Activated CD8-positive, alpha-beta T cell treated with anti-CD3 and anti-CD28 coated beads, Interleukin-2, amount 10 ng/mL, durations not matched to agents 7 days and 5 days (primary cell): Measurements from ENCODE around the gene COPZ1. TPM values are rescaled to one million over a fixed set of nuclear protein-coding genes. Genes with fewer than 3 reads are reported as not detected.
A peak's percentile ranks its signal among the peaks of the same experiment; 100 is the strongest.
"Not testable (repeated sequence)": the region's sequence is repeated elsewhere in the genome, so short reads cannot be mapped to it uniquely, and the experiment has no call there.

Experiments
- ATAC-seq: fragments of 150-1000 bp; cut with Tn5 transposase; one replicate; pipeline ENCODE4 v1.10.0; 2021; ENCODE audit warnings: moderate library complexity
- CTCF ChIA-PET: fragments of 350-600 bp; sonication (Branson Sonifier 250); formaldehyde crosslinking; loops from one replicate; lab custom pipeline; 2021; ENCODE audit warnings: antibody characterized with exemption; lab: Charles Lee
- POLR2A ChIA-PET: fragments of 350-600 bp; sonication (Branson Sonifier 250); formaldehyde crosslinking; loops from one replicate; lab custom pipeline; 2021; ENCODE audit warnings: antibody characterized with exemption; lab: Charles Lee
- DNase-seq: peaks from one replicate; pipeline ENCODE4 v3.0.0-alpha.2; 2020
- H3K27ac Mint-ChIP-seq: one replicate; pipeline ENCODE4 v1.8.0; 2021; ENCODE audit warnings: mild to moderate bottlenecking, mixed read lengths
- H3K27me3 Mint-ChIP-seq: one replicate; pipeline ENCODE4 v1.8.0; 2021; ENCODE audit warnings: low read depth, mixed read lengths
- H3K36me3 Mint-ChIP-seq: one replicate; pipeline ENCODE4 v1.8.0; 2021; ENCODE audit warnings: low read depth, mixed read lengths
- H3K4me1 Mint-ChIP-seq: one replicate; pipeline ENCODE4 v1.8.0; 2021; ENCODE audit warnings: low read depth, mixed read lengths
- H3K4me3 Mint-ChIP-seq: one replicate; pipeline ENCODE4 v1.8.0; 2021; ENCODE audit warnings: mild to moderate bottlenecking, mixed read lengths
- H3K9me3 Mint-ChIP-seq: one replicate; pipeline ENCODE4 v1.8.0; 2022; ENCODE audit warnings: mixed read lengths; ENCODE audit not compliant: insufficient read depth
- total RNA-seq, 2 experiments: library from RNA; stranded (reverse); gene quantifications; one replicate each; pipeline ENCODE4 v1.2.3, GENCODE V29; 2021

The COPZ1 gene
- total RNA-seq, 2 experiments from 2014 or later = 105 to 112 TPM

DNA sequence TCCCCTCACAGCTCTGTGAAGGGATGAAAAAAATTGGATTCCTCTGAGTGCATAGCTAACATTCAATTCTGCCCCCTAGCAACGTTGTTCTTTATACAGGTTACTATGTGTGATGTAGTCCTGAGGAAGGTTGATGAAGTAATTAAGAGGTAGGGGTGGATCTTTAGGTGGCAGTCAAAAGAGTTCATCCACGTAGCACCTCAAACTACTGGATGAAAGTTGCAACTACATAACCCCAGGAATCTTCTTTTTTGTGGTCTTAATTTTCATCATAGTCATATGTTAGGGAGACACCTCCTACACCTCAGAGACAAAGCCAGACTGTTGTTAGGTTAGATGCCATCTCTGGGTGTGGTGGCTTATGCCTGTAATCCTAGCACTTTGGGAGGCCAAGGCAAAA, 13.9 kb upstream of the COPZ1 start:
- Mint-ChIP-seq H3K36me3 (no peaks in the 10 kb centered on the region), H3K4me3 (no peak overlapping the region), H3K4me1 (peaks cover 12% of the 10 kb centered on the region), H3K27me3 (peaks cover 3% of the 10 kb centered on the region), H3K27ac (no peak overlapping the region), H3K9me3 (no peaks in the 10 kb centered on the region)
- ATAC-seq = no peak
- CTCF ChIA-PET = interaction anchor here (2.6 kb wide), 1 partner anchor 13 kb away, joined by 12 read pairs; the partner anchor contains the start of gene COPZ1
- DNase-seq = no peak
- POLR2A ChIA-PET = no interaction called here

DNA sequence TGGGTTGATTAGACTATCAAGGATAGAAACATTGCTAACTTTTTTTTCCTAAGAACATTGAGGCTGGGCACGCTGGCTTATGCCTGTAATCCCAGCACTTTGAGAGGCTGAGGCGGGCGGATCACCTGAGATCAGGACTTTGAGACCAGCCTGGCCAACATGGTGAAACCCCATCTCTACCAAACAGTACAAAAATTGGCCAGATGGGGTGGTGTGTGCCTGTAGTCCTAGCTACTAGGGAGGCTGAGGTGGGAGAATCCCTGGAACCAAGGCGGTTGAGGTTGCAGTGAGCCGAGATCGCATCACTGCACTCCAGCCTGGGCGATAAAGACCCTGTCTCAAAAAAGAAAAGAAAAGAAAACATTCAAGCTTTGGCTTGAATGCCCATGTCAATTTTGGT, 12.6 kb upstream of the COPZ1 start:
- not testable (repeated sequence) for H3K27me3 Mint-ChIP-seq, ATAC-seq, H3K4me1 Mint-ChIP-seq, H3K36me3 Mint-ChIP-seq, DNase-seq, H3K27ac Mint-ChIP-seq, H3K9me3 Mint-ChIP-seq, H3K4me3 Mint-ChIP-seq
- POLR2A ChIA-PET = interaction anchor here (0.9 kb wide), 1 partner anchor 15 kb away, joined by 3 read pairs; no protein-coding TSS in a partner anchor
- CTCF ChIA-PET = interaction anchor here (1.5 kb wide), 1 partner anchor 67 kb away, joined by 7 read pairs; no protein-coding TSS in a partner anchor

GRCh38 chr12:54321363-54321762, 3.6 kb upstream of the COPZ1 start:
- ATAC-seq (no peak), DNase-seq (no peak)
- POLR2A ChIA-PET = interaction anchor here (2.3 kb wide), 1 partner anchor 38 kb away, joined by 7 read pairs; no protein-coding TSS in a partner anchor
- no peak overlapping the region for H3K4me3 Mint-ChIP-seq
- peaks cover 2% of the 10 kb centered on the region for H3K27me3 Mint-ChIP-seq
- H3K9me3 Mint-ChIP-seq = no peaks in the 10 kb centered on the region
- no peak overlapping the region for H3K27ac Mint-ChIP-seq
- peaks cover 12% of the 10 kb centered on the region for H3K4me1 Mint-ChIP-seq
- CTCF ChIA-PET = interaction anchor here (0.7 to 2.0 kb wide), 5 partner anchors 16 to 69 kb away, joined by 3 to 12 read pairs (median 3); no protein-coding TSS in a partner anchor
- peaks cover 6% of the 10 kb centered on the region for H3K36me3 Mint-ChIP-seq

DNA sequence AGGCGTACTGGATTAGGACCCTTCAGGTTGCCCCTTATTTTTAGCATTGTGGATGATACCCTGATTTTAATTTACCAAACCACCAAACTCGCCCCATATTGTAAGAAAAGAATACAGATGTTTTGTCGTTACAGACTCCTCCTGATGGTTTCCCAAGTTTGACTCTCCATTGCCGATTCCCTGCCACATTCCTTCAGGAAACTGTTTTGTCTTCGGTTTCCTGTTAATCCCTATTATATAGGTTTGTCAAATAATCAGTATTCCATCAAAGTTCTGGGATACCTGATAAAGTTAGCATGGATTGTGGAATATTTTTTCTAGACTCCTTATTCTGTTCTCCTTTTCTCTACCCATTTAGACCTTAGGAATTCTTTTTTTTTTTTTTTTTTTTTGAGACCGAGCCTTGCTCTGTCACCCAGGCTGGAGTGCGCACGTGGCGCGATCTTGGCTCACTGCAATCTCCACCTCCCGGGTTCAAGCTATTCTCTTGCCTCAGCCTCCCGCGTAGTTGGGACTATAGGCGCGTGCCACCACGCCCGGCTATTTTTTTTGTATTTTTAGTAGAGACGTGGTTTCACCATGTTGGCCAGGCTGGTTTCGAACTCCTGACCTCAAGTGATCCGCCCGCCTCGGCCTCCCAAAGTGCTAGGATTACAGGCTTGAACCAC, 645 bp downstream of the COPZ1 start:
- peaks cover 44% of the 10 kb centered on the region for H3K4me1 Mint-ChIP-seq
- ATAC-seq, H3K36me3 Mint-ChIP-seq, H3K27me3 Mint-ChIP-seq, DNase-seq, H3K9me3 Mint-ChIP-seq: not testable (repeated sequence)
- POLR2A ChIA-PET = interaction anchor here (0.8 to 2.4 kb wide), 6 partner anchors 9 to 45 kb away, joined by 3 to 24 read pairs (median 4); partner anchors contain the start of genes CBX5 and HNRNPA1
- peak overlapping the region; percentile 92 for H3K27ac Mint-ChIP-seq
- CTCF ChIA-PET = interaction anchor here (0.6 to 4.5 kb wide), 38 partner anchors 10 to 172 kb away, joined by 3 to 105 read pairs (median 6); partner anchors contain the start of genes CBX5, HNRNPA1, NCKAP1L and NFE2
- peak overlapping the region; percentile 97 for H3K4me3 Mint-ChIP-seq

DNA sequence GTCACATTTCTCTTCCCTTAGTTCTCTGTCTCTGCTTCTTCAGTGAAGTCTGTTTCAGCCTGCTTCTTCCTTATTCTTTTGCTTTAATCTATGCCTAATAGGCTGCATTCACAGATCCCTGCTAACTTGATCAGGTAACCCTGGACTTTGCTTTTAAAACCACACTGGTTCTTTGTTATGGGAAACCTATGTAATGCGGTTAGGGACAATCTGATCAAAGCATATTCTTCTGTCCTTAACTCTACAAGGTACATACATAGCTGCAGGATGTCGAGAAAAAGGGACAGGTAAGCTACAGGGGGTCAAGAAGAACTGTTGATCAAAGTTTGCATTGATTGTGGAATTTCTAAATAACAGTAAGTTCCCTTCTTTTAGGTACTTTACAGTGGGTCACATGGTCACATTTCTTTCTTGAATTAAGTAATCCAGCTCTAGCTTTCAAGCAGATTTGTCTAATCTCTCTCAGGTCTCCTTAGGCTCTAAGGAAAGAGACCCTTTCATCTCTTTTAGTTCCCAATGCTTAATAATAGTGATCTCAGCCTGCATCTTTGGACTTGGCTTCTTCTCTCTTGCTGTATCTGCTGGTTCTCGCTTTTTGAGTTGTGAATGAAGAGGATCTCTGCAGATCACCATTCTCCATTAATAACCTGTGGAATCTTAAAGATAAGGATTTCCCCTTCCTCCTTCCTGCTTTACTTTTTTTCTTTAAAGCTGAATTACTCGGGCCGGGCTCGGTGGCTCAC, 3.8 kb downstream of the COPZ1 start:
- H3K36me3 Mint-ChIP-seq = peaks cover 16% of the 10 kb centered on the region
- peak overlapping the region; percentile 41 for H3K27ac Mint-ChIP-seq
- H3K4me3 Mint-ChIP-seq = no peak overlapping the region
- DNase-seq (no peak), ATAC-seq (no peak)
- no peaks in the 10 kb centered on the region for H3K27me3 Mint-ChIP-seq
- ChIA-PET CTCF (interaction anchor here (1.0 to 2.1 kb wide), 7 partner anchors 8 to 96 kb away, joined by 3 to 9 read pairs (median 3); no protein-coding TSS in a partner anchor), POLR2A (interaction anchor here (0.6 kb wide), 1 partner anchor 48 kb away, joined by 5 read pairs; the partner anchor contains the start of gene HNRNPA1)
- no peaks in the 10 kb centered on the region for H3K9me3 Mint-ChIP-seq
- H3K4me1 Mint-ChIP-seq = peaks cover 61% of the 10 kb centered on the region

GRCh38 chr12:54329759-54330158, 4.8 kb downstream of the COPZ1 start:
- no peak overlapping the region for H3K4me3 Mint-ChIP-seq

DNA sequence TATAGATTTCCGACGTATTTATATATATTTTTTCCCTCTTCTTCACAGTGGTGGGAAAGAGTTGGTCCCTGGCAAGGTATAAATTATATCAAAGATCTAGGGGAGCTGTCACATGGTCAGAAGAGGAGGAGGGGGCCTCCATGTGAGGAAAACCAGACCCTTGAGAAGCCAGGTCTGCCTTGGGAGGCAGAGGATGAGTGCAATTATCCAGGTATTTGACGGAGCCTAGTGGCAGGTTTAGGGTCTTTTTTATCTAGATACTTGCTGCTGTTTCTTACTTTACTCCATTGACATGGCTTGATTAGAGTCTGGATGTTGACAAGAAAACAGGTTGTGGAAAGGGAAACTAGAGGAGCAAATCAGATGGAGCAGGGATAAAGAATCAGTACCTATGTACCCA, 5.5 kb downstream of the COPZ1 start:
- peak overlapping the region; percentile 82 for H3K27ac Mint-ChIP-seq
- no peaks in the 10 kb centered on the region for H3K27me3 Mint-ChIP-seq
- H3K4me1 Mint-ChIP-seq = peaks cover 53% of the 10 kb centered on the region
- CTCF ChIA-PET = interaction anchor here (0.7 to 1.6 kb wide), 3 partner anchors 37 to 116 kb away, joined by 3 to 6 read pairs (median 3); no protein-coding TSS in a partner anchor
- H3K9me3 Mint-ChIP-seq = no peaks in the 10 kb centered on the region
- H3K4me3 Mint-ChIP-seq = no peak overlapping the region
- ATAC-seq = no peak
- H3K36me3 Mint-ChIP-seq = peaks cover 10% of the 10 kb centered on the region
- DNase-seq = no peak
- POLR2A ChIA-PET = interaction anchor here (0.7 to 1.2 kb wide), 2 partner anchors 44 to 50 kb away, joined by 3 to 4 read pairs; partner anchors contain the start of gene CBX5

More at GRCh38 chr12:54329759-54330158, 4.8 kb downstream of the COPZ1 start:
- CTCF ChIA-PET = interaction anchor here (0.7 to 1.6 kb wide), 3 partner anchors 7 to 115 kb away, joined by 3 to 6 read pairs (median 3); no protein-coding TSS in a partner anchor
- peaks cover 58% of the 10 kb centered on the region for H3K4me1 Mint-ChIP-seq
- DNase-seq (no peak), ATAC-seq (no peak)
- peak overlapping the region; percentile 58 for H3K27ac Mint-ChIP-seq
- no peaks in the 10 kb centered on the region for H3K27me3 Mint-ChIP-seq
- H3K9me3 Mint-ChIP-seq = no peaks in the 10 kb centered on the region
- POLR2A ChIA-PET = interaction anchor here (0.6 to 0.7 kb wide), 2 partner anchors 43 to 49 kb away, joined by 3 to 5 read pairs; partner anchors contain the start of gene HNRNPA1
- H3K36me3 Mint-ChIP-seq = peaks cover 16% of the 10 kb centered on the region

GRCh38 chr12:54331461-54331860, 6.5 kb downstream of the COPZ1 start:
- ChIA-PET POLR2A (interaction anchor here (1.2 kb wide), 1 partner anchor 51 kb away, joined by 4 read pairs; the partner anchor contains the start of gene CBX5), CTCF (interaction anchor here (0.8 to 1.3 kb wide), 5 partner anchors 25 to 80 kb away, joined by 3 read pairs; no protein-coding TSS in a partner anchor)
- Mint-ChIP-seq H3K4me3 (no peak overlapping the region), H3K4me1 (peaks cover 49% of the 10 kb centered on the region), H3K27me3 (no peaks in the 10 kb centered on the region), H3K9me3 (no peaks in the 10 kb centered on the region), H3K36me3 (peaks cover 10% of the 10 kb centered on the region), H3K27ac (peak overlapping the region; percentile 82)
- ATAC-seq (no peak), DNase-seq (no peak)

GRCh38 chr12:54333420-54334034, 8.6 kb downstream of the COPZ1 start:
- H3K4me1 Mint-ChIP-seq = peaks cover 37% of the 10 kb centered on the region
- peaks cover 8% of the 10 kb centered on the region for H3K36me3 Mint-ChIP-seq
- H3K27ac Mint-ChIP-seq = no peak overlapping the region
- ATAC-seq (no peak), DNase-seq (no peak)
- POLR2A ChIA-PET = interaction anchor here (0.9 kb wide), 1 partner anchor 52 kb away, joined by 3 read pairs; no protein-coding TSS in a partner anchor
- CTCF ChIA-PET = interaction anchor here (0.8 to 7.4 kb wide), 9 partner anchors 8 to 82 kb away, joined by 3 to 105 read pairs (median 39); partner anchors contain the start of gene COPZ1
- no peaks in the 10 kb centered on the region for H3K9me3 Mint-ChIP-seq
- no peaks in the 10 kb centered on the region for H3K27me3 Mint-ChIP-seq
- no peak overlapping the region for H3K4me3 Mint-ChIP-seq

GRCh38 chr12:54337280-54337842, 12.4 kb downstream of the COPZ1 start:
- Mint-ChIP-seq H3K9me3 (no peaks in the 10 kb centered on the region), H3K27ac (no peak overlapping the region), H3K36me3 (peaks cover 16% of the 10 kb centered on the region), H3K4me1 (peaks cover 6% of the 10 kb centered on the region), H3K27me3 (no peaks in the 10 kb centered on the region), H3K4me3 (no peak overlapping the region)
- ATAC-seq (no peak), DNase-seq (no peak)
- CTCF ChIA-PET = interaction anchor here (0.7 to 7.4 kb wide), 20 partner anchors 8 to 130 kb away, joined by 3 to 105 read pairs (median 8); partner anchors contain the start of genes COPZ1 and NFE2
- POLR2A ChIA-PET = interaction anchor here (0.6 to 1.3 kb wide), 2 partner anchors 21 to 90 kb away, joined by 6 to 7 read pairs; no protein-coding TSS in a partner anchor
